GM23338 (cell line): ENCODE data around the gene COG1. TPM values are rescaled to one million over a fixed set of nuclear protein-coding genes. Genes with fewer than 3 reads are reported as not detected.

ENCODE experiments used
- ATAC-seq: fragments of 200-7000 bp; cut with Tn5 transposase; 3 replicates; pipeline ENCODE4 v1.9.1; 2020
- DNase-seq: peaks from one replicate; pipeline ENCODE4 v3.0.0-alpha.2; 2015; ENCODE audit warnings: low spot score
- H2AFZ ChIP-seq: fragments of 200-600 bp; sonication (generic); 2 replicates; pipeline ENCODE4 v1.8.0; 2016; ENCODE audit warnings: antibody characterized with exemption, mild to moderate bottlenecking, moderate library complexity
- H3F3A ChIP-seq: fragments of 200-600 bp; sonication (generic); replicated peaks from 2 replicates; pipeline ENCODE4 v1.8.0; 2017; ENCODE audit warnings: antibody characterized with exemption, mixed run types, low read depth
- H3K27ac ChIP-seq: fragments of 200-600 bp; sonication (generic); 2 replicates; pipeline ENCODE4 v1.6.1; 2016; ENCODE audit warnings: low read depth
- H3K27me3 ChIP-seq: fragments of 200-600 bp; sonication (generic); 2 replicates; pipeline ENCODE4 v1.8.0; 2016; ENCODE audit warnings: mild to moderate bottlenecking, mixed run types, moderate library complexity; ENCODE audit not compliant: insufficient read depth
- H3K36me3 ChIP-seq: fragments of 200-600 bp; sonication (generic); 2 replicates; pipeline ENCODE4 v1.8.0; 2016; ENCODE audit warnings: mild to moderate bottlenecking; ENCODE audit not compliant: insufficient read depth
- H3K4me1 ChIP-seq: fragments of 200-600 bp; sonication (generic); 2 replicates; pipeline ENCODE4 v1.8.0; 2016; ENCODE audit warnings: mild to moderate bottlenecking, moderate library complexity; ENCODE audit not compliant: insufficient read depth
- H3K4me2 ChIP-seq: fragments of 200-600 bp; sonication (generic); 2 replicates; pipeline ENCODE4 v1.7.1; 2017; ENCODE audit warnings: mixed run types
- H3K4me3 ChIP-seq: fragments of 200-600 bp; sonication (generic); 2 replicates; pipeline ENCODE4 v1.6.1; 2016; ENCODE audit warnings: mixed run types
- H3K79me2 ChIP-seq: fragments of 200-600 bp; sonication (generic); replicated peaks from 2 replicates; pipeline ENCODE4 v1.8.0; 2017; ENCODE audit warnings: mild to moderate bottlenecking; ENCODE audit not compliant: insufficient read depth
- H3K9me2 ChIP-seq: fragments of 200-600 bp; sonication (generic); 2 replicates; pipeline ENCODE4 v1.8.0; 2017; ENCODE audit not compliant: insufficient read depth
- H4K20me1 ChIP-seq: fragments of 200-600 bp; sonication (generic); replicated peaks from 2 replicates; pipeline ENCODE4 v1.8.0; 2017; ENCODE audit warnings: mild to moderate bottlenecking; ENCODE audit not compliant: insufficient read depth
- H3K27ac Mint-ChIP-seq: 2 replicates; pipeline ENCODE4 v1.8.0; 2020; ENCODE audit warnings: inconsistent platforms, mild to moderate bottlenecking, moderate library complexity, mixed read lengths
- H3K27me3 Mint-ChIP-seq: 3 replicates; pipeline ENCODE4 v1.8.0; 2022; ENCODE audit warnings: low read depth, mild to moderate bottlenecking, moderate library complexity, mixed read lengths, inconsistent platforms; ENCODE audit not compliant: insufficient read depth, poor library complexity
- H3K36me3 Mint-ChIP-seq: 3 replicates; pipeline ENCODE4 v1.8.0; 2021; ENCODE audit warnings: low read depth, mild to moderate bottlenecking, inconsistent platforms, moderate library complexity, mixed read lengths
- H3K4me1 Mint-ChIP-seq: 3 replicates; pipeline ENCODE4 v1.8.0; 2020; ENCODE audit warnings: mild to moderate bottlenecking, inconsistent platforms, mixed read lengths
- H3K4me3 Mint-ChIP-seq: 3 replicates; pipeline ENCODE4 v1.8.0; 2021; ENCODE audit warnings: moderate library complexity, mild to moderate bottlenecking, inconsistent platforms, mixed read lengths
- H3K9me3 Mint-ChIP-seq: 3 replicates; pipeline ENCODE4 v1.8.0; 2020; ENCODE audit warnings: moderate library complexity, mild to moderate bottlenecking, inconsistent platforms, mixed read lengths
- CREB1 ChIP-seq: fragments of 250-450 bp; sonication (Bioruptor Pico); IDR thresholded peaks from 2 replicates; pipeline ENCODE4 v1.5.0; 2020; ENCODE audit warnings: low read depth, mild to moderate bottlenecking, moderate library complexity
- CTCF ChIP-seq, 2 experiments: fragments of 200-600 bp in 1 of 2; sonication (generic) in 1 of 2; conservative IDR thresholded peaks; 2 replicates each; pipeline versions ENCODE4 v1.5.1 to v1.6.1; 2016 to 2017; ENCODE audit warnings: antibody characterized with exemption in 2 of 2, low read depth in 2 of 2, mild to moderate bottlenecking in 2 of 2, moderate library complexity in 1 of 2
- ETS1 ChIP-seq: IDR thresholded peaks from 2 replicates; pipeline ENCODE4 v1.6.1; 2016; ENCODE audit warnings: antibody characterized with exemption
- JUNB ChIP-seq: IDR thresholded peaks from one replicate; pipeline ENCODE4 v1.6.1; 2016; ENCODE audit warnings: antibody characterized with exemption; ENCODE audit not compliant: unreplicated experiment
- NANOG ChIP-seq: IDR thresholded peaks from 2 replicates; pipeline ENCODE4 v1.6.1; 2016; ENCODE audit warnings: antibody characterized with exemption, borderline replicate concordance
- POLR2AphosphoS5 ChIP-seq: IDR thresholded peaks from 2 replicates; pipeline ENCODE4 v1.6.1; 2016; ENCODE audit warnings: antibody characterized with exemption, low read depth
- STAT1 ChIP-seq: IDR thresholded peaks from one replicate; pipeline ENCODE4 v1.6.1; 2016; ENCODE audit warnings: antibody characterized with exemption; ENCODE audit not compliant: unreplicated experiment
- ZNF114 ChIP-seq: fragments of 250-450 bp; sonication (Bioruptor Pico); IDR thresholded peaks from 2 replicates; pipeline ENCODE4 v1.5.0; 2020; ENCODE audit warnings: mild to moderate bottlenecking, moderate library complexity
- ZNF462 ChIP-seq: fragments of 250-450 bp; sonication (Bioruptor Pico); IDR thresholded peaks from 2 replicates; pipeline ENCODE4 v1.5.0; 2020; ENCODE audit warnings: mild to moderate bottlenecking, moderate library complexity
- polyA plus RNA-seq: library from polyadenylated mRNA; unstranded; fragments of >200 nt; fragmentation: Nextera tagmentation; extraction: Ambion mirVana; gene quantifications from 2 replicates; pipeline ENCODE4 v1.2.1, GENCODE V29; 2016
- total RNA-seq: library from RNA; depleted of rRNA; stranded (reverse); fragments of >200 nt; shearing (Covaris generic); gene quantifications from 2 replicates; pipeline ENCODE4 v1.2.3, GENCODE V29; 2014

COG1 gene
- total and polyA plus RNA-seq, 2 experiments from 2014 or later: 15.0 to 26.1 TPM

DNA sequence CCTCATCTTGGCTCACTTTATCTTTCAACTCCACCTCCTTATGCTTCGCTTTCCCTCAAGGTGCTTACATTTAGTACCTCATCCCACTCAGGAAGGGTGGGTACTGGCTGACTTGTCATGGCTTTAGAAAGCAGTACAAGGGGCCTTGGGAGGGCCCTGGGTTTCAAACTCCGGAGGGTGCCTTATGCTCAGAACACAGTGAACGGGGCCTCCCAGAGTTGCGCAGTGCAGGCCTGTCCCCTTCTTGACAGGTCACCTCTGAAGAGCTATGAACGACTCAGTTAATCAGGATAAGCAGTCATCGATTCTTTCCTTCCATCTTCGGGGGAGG lies 6.0 kb downstream of the COG1 start:
- peaks cover 74% of the 10 kb centered on the region for H3K36me3 Mint-ChIP-seq
- Histone ChIP-seq H3K4me3 (no peak overlapping the region), H3K9me2 (no peaks in the 10 kb centered on the region), H3F3A (0 out of 2 replicates have a peak, but pooled peaks cover 2% of the 10 kb centered on the region), H3K27ac (no peak overlapping the region), H3K27me3 (no peaks in the 10 kb centered on the region), H3K4me1 (peaks cover under 1% of the 10 kb centered on the region; the same call in 1 of the 2 replicates), H3K36me3 (peaks cover 53% of the 10 kb centered on the region), H3K4me2 (no peak overlapping the region), H4K20me1 (peaks cover 17% of the 10 kb centered on the region), H3K79me2 (no peaks in the 10 kb centered on the region; the same call in 1 of the 2 replicates), H2AFZ (no peak overlapping the region)
- no peaks in the 10 kb centered on the region; the same call in 2 of the 3 replicates for H3K9me3 Mint-ChIP-seq
- H3K27ac Mint-ChIP-seq: no peak overlapping the region
- TF ChIP-seq CTCF (conservative IDR thresholded peaks at IDR 0.05; ENCODE audit: low read depth in 2 of 2): no peak
- no peak for TF ChIP-seq ZNF462 (CRISPR knock-in tag)
- no peak; the same call in 1 of the 2 replicates for TF ChIP-seq POLR2AphosphoS5
- TF ChIP-seq STAT1: no peak
- TF ChIP-seq ETS1: no peak
- no peak for TF ChIP-seq ZNF114 (CRISPR knock-in tag)
- no peak for TF ChIP-seq JUNB
- no peak for TF ChIP-seq NANOG
- TF ChIP-seq CREB1 (CRISPR knock-in tag): no peak
- DNase-seq (no peak), ATAC-seq (no peak)
- peaks cover 8% of the 10 kb centered on the region for H3K4me1 Mint-ChIP-seq
- H3K27me3 Mint-ChIP-seq: peaks cover 15% of the 10 kb centered on the region
- no peak overlapping the region for H3K4me3 Mint-ChIP-seq
